ENCODE measurements around the gene GUK1. TPM values are rescaled to one million over a fixed set of nuclear protein-coding genes. Genes with fewer than 3 reads are reported as not detected.
A peak's percentile ranks its signal among the peaks of the same experiment; 100 is the strongest.

The GUK1 gene
- total and polyA plus RNA-seq, 2 of the 4 experiments (the other 2 are of a cell fraction), result 465 to 548 TPM

GRCh38 chr1:228150461-228151179 is 10.5 kb downstream of the GUK1 start (continued):
- no peak for TF ChIP-seq SMC3 (IDR thresholded peaks at IDR 0.05; ENCODE audit: low read depth, low read length)
- TF ChIP-seq CEBPB (IDR thresholded peaks at IDR 0.05; ENCODE audit: low read depth, low read length), result 0 out of 2 replicates have a peak, but pooled peaks have one; percentile 17

GRCh38 chr1:228151180-228151925 is 11.3 kb downstream of the GUK1 start:
- no peak overlapping the region for H2BK20ac ChIP-seq (ENCODE audit: low read depth, low read length)
- TF ChIP-seq BHLHE40 (IDR thresholded peaks at IDR 0.05; ENCODE audit: low read depth, low read length), result peak; percentile 4; the same call in 1 of the 2 replicates
- TF ChIP-seq NFE2L2 (IDR thresholded peaks at IDR 0.05; ENCODE audit: low read depth, low read length), result no peak
- peak overlapping the region; percentile 78 for H2AFZ ChIP-seq (replicated peaks; ENCODE audit: low read length, poor library complexity)
- H3K27ac ChIP-seq (ENCODE audit: insufficient read depth, low read length), result peak overlapping the region; percentile 74
- H3K23ac ChIP-seq (ENCODE audit: low read depth, low read length), result peak overlapping the region; percentile 12; the same call in 1 of the 2 replicates
- POLR2A ChIA-PET (ENCODE audit: unreplicated experiment), result no interaction called here
- in situ Hi-C loops (cut with MboI; ENCODE audit: low sequenced_read_pairs), result no loop called here
- H3K4me1 ChIP-seq (ENCODE audit: control insufficient read depth, insufficient read depth, low read length), result peaks cover 23% of the 10 kb centered on the region
- H2BK5ac ChIP-seq (ENCODE audit: low read depth, low read length, poor library complexity, severe bottlenecking), result peak overlapping the region; percentile 56
- H3K27me3 ChIP-seq (ENCODE audit: control insufficient read depth, insufficient read depth, low read length), result no peaks in the 10 kb centered on the region
- peak overlapping the region; percentile 95 for H2AK9ac ChIP-seq (replicated peaks; ENCODE audit: low read depth, low read length, poor library complexity)
- no peak overlapping the region for H3K4me3 ChIP-seq (ENCODE audit: insufficient read depth, low read depth, low read length)
- dilution Hi-C loops (cut with HindIII; ENCODE audit: low sequenced_read_pairs, unreplicated experiment), result no loop called here
- no peak overlapping the region; the same call in 1 of the 2 replicates for H3K18ac ChIP-seq (ENCODE audit: low read depth, low read length)
- no peak overlapping the region for H2BK120ac ChIP-seq (ENCODE audit: low read depth, low read length)
- no TSS peak for BruUV-seq (replicated peaks)
- CTCF ChIA-PET, result no interaction called here
- H2AK5ac ChIP-seq (ENCODE audit: low read depth, low read length), result peak overlapping the region; percentile 76
- H3K9me1 ChIP-seq (ENCODE audit: insufficient read depth, low read length), result peaks cover 16% of the 10 kb centered on the region
- peak overlapping the region; percentile 44 to 71; a peak in 3 of 4 replicates for H4K8ac ChIP-seq (ENCODE audit: low read depth in 2 of 2, low read length in 2 of 2)
- peak overlapping the region; percentile 26; the same call in 1 of the 2 replicates for H3K14ac ChIP-seq (replicated peaks; ENCODE audit: low read depth, low read length)
- H3K4me2 ChIP-seq (ENCODE audit: low read depth, low read length), result peak overlapping the region; percentile 2; the same call in 1 of the 2 replicates
- intact Hi-C loops (cut with micrococcal nuclease), result no loop called here
- no peak overlapping the region for H3K56ac ChIP-seq (ENCODE audit: extremely low read depth, insufficient read depth, low read length)
- WGBS, 2 experiments (ENCODE audit: extremely low coverage in 2 of 2, insufficient read length in 1 of 2), result 86% methylated on average over 3 of the region's 12 CpGs; no CpG with 5 or more reads in 1 of the 2 experiments
- H3K9me3 ChIP-seq (ENCODE audit: control insufficient read depth, insufficient read depth, low read length), result no peaks in the 10 kb centered on the region
- ATAC-seq (ENCODE audit: low read depth) (peak; percentile 6; the same call in 1 of the 2 replicates), DNase-seq (no peak)
- H4K91ac ChIP-seq (ENCODE audit: insufficient read depth, low read depth, low read length), result peak overlapping the region; percentile 60; the same call in 1 of the 2 replicates
- H4K20me1 ChIP-seq (ENCODE audit: insufficient read depth, low read length), result peaks cover 15% of the 10 kb centered on the region; the same call in 1 of the 2 replicates
- H4K5ac ChIP-seq (ENCODE audit: low read depth, low read length), result peak overlapping the region; percentile 14
- peaks cover 14 to 55% of the 10 kb centered on the region in 2 experiments for H3K79me1 ChIP-seq (ENCODE audit: low read depth in 1 of 2, low read length in 2 of 2)
- H3K4ac ChIP-seq (ENCODE audit: low read depth, low read length), result peak overlapping the region; percentile 68
- H3K9ac ChIP-seq (ENCODE audit: low read depth, low read length), result peak overlapping the region; percentile 13
- H2BK15ac ChIP-seq (ENCODE audit: low read depth, low read length), result no peak overlapping the region
- H3K36me3 ChIP-seq (ENCODE audit: control insufficient read depth, insufficient read depth, low read length), result peaks cover 8% of the 10 kb centered on the region
